HepG2 (cell line): ENCODE results near the gene KDM3B. TPM values are rescaled to one million over a fixed set of nuclear protein-coding genes. Genes with fewer than 3 reads are reported as not detected.

ENCODE experiments used
- FOXA1 ChIP-seq, 2 experiments: fragments of 450-650 bp in 1 of 2; sonication (generic) in 1 of 2; formaldehyde crosslinking in 1 of 2; IDR thresholded peaks; 2 replicates each; pipeline versions ENCODE4 v1.4.0 to v1.6.1; 2016 to 2020; ENCODE audit warnings: missing genetic modification reagents in 1 of 2
- HMGXB4 ChIP-seq, 2 experiments: sonication (generic) in 1 of 2; formaldehyde crosslinking in 1 of 2; IDR thresholded peaks; 2 replicates each; pipeline versions ENCODE4 v1.4.0 to v1.6.1; 2018 to 2020; ENCODE audit warnings: missing genetic modification reagents in 2 of 2, borderline replicate concordance in 1 of 2, low read depth in 1 of 2, mild to moderate bottlenecking in 1 of 2, missing biosample characterization in 1 of 2
- JARID2 ChIP-seq: sonication (generic); formaldehyde crosslinking; IDR thresholded peaks from 2 replicates; pipeline ENCODE4 v1.8.1; 2023; ENCODE audit warnings: missing genetic modification reagents, inconsistent platforms; ENCODE audit not compliant: insufficient replicate concordance
- KDM3A ChIP-seq: IDR thresholded peaks from 2 replicates; pipeline ENCODE4 v1.6.1; 2018; ENCODE audit warnings: low read depth, missing compliant biosample characterization
- NONO ChIP-seq, 2 experiments: fragments of 450-650 bp in 1 of 2; sonication (generic) in 1 of 2; formaldehyde crosslinking in 1 of 2; IDR thresholded peaks in 1 of 2; conservative IDR thresholded peaks in 1 of 2; 2 replicates each; pipeline versions ENCODE4 v1.6.1 to v1.8.0; 2017 to 2022; ENCODE audit warnings: mild to moderate bottlenecking in 1 of 2, missing genetic modification reagents in 1 of 2, moderate library complexity in 1 of 2
- NRL ChIP-seq: sonication (generic); formaldehyde crosslinking; IDR thresholded peaks from 2 replicates; pipeline ENCODE4 v1.5.0; 2020; ENCODE audit warnings: missing genetic modification reagents, mild to moderate bottlenecking, moderate library complexity, borderline replicate concordance
- PATZ1 ChIP-seq: sonication (generic); formaldehyde crosslinking; IDR thresholded peaks from 2 replicates; pipeline ENCODE4 v1.4.0; 2020; ENCODE audit warnings: missing genetic modification reagents
- PBX2 ChIP-seq: IDR thresholded peaks from 2 replicates; pipeline ENCODE4 v1.6.1; 2016; ENCODE audit warnings: control low read depth
- PITX1 ChIP-seq: sonication (generic); formaldehyde crosslinking; IDR thresholded peaks from 2 replicates; pipeline ENCODE4 v1.5.1; 2020; ENCODE audit warnings: mild to moderate bottlenecking, missing genetic modification reagents
- RNF219 ChIP-seq: sonication (generic); formaldehyde crosslinking; IDR thresholded peaks from 2 replicates; pipeline ENCODE4 v1.5.0; 2020; ENCODE audit warnings: mild to moderate bottlenecking, missing genetic modification reagents
- TAF15 ChIP-seq: fragments of 200-400 bp; formaldehyde crosslinking; IDR thresholded peaks from one replicate; pipeline ENCODE4 v1.6.1; 2018; ENCODE audit warnings: mild to moderate bottlenecking, low read depth, low read length; ENCODE audit not compliant: poor library complexity, severe bottlenecking
- YEATS2 ChIP-seq: sonication (generic); formaldehyde crosslinking; IDR thresholded peaks from 2 replicates; pipeline ENCODE4 v1.4.0; 2020; ENCODE audit warnings: missing genetic modification reagents, borderline replicate concordance
- ZNF263 ChIP-seq: sonication (generic); formaldehyde crosslinking; IDR thresholded peaks from 2 replicates; pipeline ENCODE4 v1.4.0; 2020; ENCODE audit warnings: missing genetic modification reagents
- ZNF335 ChIP-seq: sonication (generic); formaldehyde crosslinking; IDR thresholded peaks from 2 replicates; pipeline ENCODE4 v1.4.0; 2020; ENCODE audit warnings: missing genetic modification reagents
- ZNF44 ChIP-seq: sonication (generic); formaldehyde crosslinking; IDR thresholded peaks from 2 replicates; pipeline ENCODE4 v1.5.1; 2020; ENCODE audit warnings: mild to moderate bottlenecking, missing genetic modification reagents
- ZNF781 ChIP-seq: sonication (generic); formaldehyde crosslinking; IDR thresholded peaks from 2 replicates; pipeline ENCODE4 v1.5.1; 2020; ENCODE audit warnings: borderline replicate concordance, mild to moderate bottlenecking, missing genetic modification reagents; ENCODE audit errors: not compliant biosample characterization
- ZNF788 ChIP-seq: sonication (generic); formaldehyde crosslinking; IDR thresholded peaks from 2 replicates; pipeline ENCODE4 v1.5.0; 2020; ENCODE audit warnings: mild to moderate bottlenecking, missing genetic modification reagents, borderline replicate concordance
- ZSCAN22 ChIP-seq: sonication (generic); formaldehyde crosslinking; IDR thresholded peaks from 2 replicates; pipeline ENCODE4 v1.4.0; 2020; ENCODE audit warnings: mild to moderate bottlenecking, missing genetic modification reagents
- ZSCAN5A ChIP-seq: sonication (generic); formaldehyde crosslinking; IDR thresholded peaks from 2 replicates; pipeline ENCODE4 v1.8.0; 2022; ENCODE audit warnings: mild to moderate bottlenecking, missing genetic modification reagents, borderline replicate concordance
- polyA plus RNA-seq, 8 experiments: library from polyadenylated mRNA; depleted of rRNA in 3 of 8; stranded (reverse) in 7 of 8; unstranded in 1 of 8; fragments of >200 nt; fragmentation: Illumina TruSeq in 4 of 8; extraction: Trizol in 4 of 8; gene quantifications; 2 replicates each; pipeline versions ENCODE4 v1.2.1 to v1.2.3, GENCODE V29; 2011 to 2016; ENCODE audit warnings: low read depth in 4 of 8, missing spikeins in 1 of 8, mixed read lengths in 1 of 8; ENCODE audit not compliant: insufficient read depth in 1 of 8
- total RNA-seq, 5 experiments: library from RNA; depleted of rRNA; stranded (reverse); fragments of >200 nt; fragmentation: Illumina TruSeq; extraction: Trizol; gene quantifications; 2 replicates each; pipeline ENCODE4 v1.2.3, GENCODE V29; 2016; ENCODE audit warnings: low read depth in 1 of 5

Gene KDM3B
- total and polyA plus RNA-seq, 2 of the 13 experiments (the other 11 are each of a cell fraction or from before 2014, with no cell fraction given), result 19.7 to 34.3 TPM

GRCh38 chr5:138336952-138337684, 15.4 kb upstream of the KDM3B start (continued):
- no peak for TF ChIP-seq ZSCAN5A (CRISPR knock-in tag)
- TF ChIP-seq HMGXB4 (CRISPR knock-in tag; IDR thresholded peaks at IDR 0.05; ENCODE audit: borderline replicate concordance in 1 of 2, low read depth in 1 of 2), result 0 out of 4 replicates have a peak, but pooled peaks of 1 of the 2 experiments have one; percentile 7
- TF ChIP-seq KDM3A (CRISPR knock-in tag), result 0 out of 2 replicates have a peak, but pooled peaks have one; percentile 2
- TF ChIP-seq PATZ1 (CRISPR knock-in tag), result peak; percentile 79
- TF ChIP-seq YEATS2, result no peak
- TF ChIP-seq ZNF263, result no peak
- TF ChIP-seq ZSCAN22, result no peak
- TF ChIP-seq ZNF44 (CRISPR knock-in tag), result no peak
- TF ChIP-seq PBX2 (CRISPR knock-in tag), result no peak
- no peak for TF ChIP-seq NONO (IDR thresholded peaks at IDR 0.05)
- 0 out of 2 replicates have a peak, but pooled peaks have one; percentile 29 for TF ChIP-seq NONO (CRISPR knock-in tag; conservative IDR thresholded peaks at IDR 0.05)
- TF ChIP-seq ZNF788, result no peak
- TF ChIP-seq PITX1, result no peak
- peak; percentile 82; the same call in 1 of the 2 replicates for TF ChIP-seq ZNF335
- TF ChIP-seq FOXA1 (IDR thresholded peaks at IDR 0.05), result no peak
- TF ChIP-seq FOXA1 (CRISPR knock-in tag; IDR thresholded peaks at IDR 0.05), result no peak
- peak; percentile 65 for TF ChIP-seq ZNF781 (CRISPR knock-in tag)
- TF ChIP-seq RNF219 (CRISPR knock-in tag), result no peak
- TF ChIP-seq JARID2 (CRISPR knock-in tag), result no peak
- TF ChIP-seq NRL (CRISPR knock-in tag), result no peak
- TF ChIP-seq TAF15, result no peak
